COLO668 (cell line): Measurements from ENCODE around the gene PDGFC.
"Not testable (repeated sequence)": the region's sequence is repeated elsewhere in the genome, so short reads cannot be mapped to it uniquely, and the experiment has no call there.

ENCODE experiments used
- DNase-seq: peaks from one replicate; lab custom pipeline; 2025; ENCODE audit not compliant: unreplicated experiment; lab: John Stamatoyannopoulos, UW

PDGFC gene

DNA sequence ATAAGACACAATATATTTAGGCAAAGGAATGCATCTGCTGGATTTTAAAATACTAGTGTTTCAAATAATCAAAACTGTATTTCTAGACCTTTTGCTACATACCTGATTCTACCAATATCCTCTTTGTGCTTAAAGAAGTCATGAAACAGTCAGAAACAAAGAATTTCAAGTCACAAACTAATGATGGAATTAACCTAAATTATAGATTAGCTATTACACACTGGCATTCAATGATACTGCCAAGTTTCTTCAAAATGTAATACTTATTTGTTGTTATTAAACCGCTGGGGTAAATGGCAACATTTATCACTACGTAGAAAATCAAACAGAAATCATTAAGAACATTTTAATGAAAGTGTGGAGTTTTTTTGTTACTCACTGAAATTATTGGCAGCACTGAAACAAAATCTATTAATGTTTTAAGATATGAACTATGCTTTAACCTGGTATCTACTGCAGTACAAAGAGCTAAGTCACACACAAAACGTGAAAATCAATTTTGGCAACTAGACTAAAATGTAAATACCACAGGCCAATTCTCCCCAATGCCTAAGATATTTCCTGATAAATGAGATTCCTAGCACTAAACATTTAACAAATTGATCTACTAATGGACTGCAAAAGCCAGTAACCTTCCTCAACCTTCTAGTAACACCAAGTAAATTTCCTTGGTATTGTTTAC lies 19.4 kb downstream of the PDGFC start:
- no peak for DNase-seq

DNA sequence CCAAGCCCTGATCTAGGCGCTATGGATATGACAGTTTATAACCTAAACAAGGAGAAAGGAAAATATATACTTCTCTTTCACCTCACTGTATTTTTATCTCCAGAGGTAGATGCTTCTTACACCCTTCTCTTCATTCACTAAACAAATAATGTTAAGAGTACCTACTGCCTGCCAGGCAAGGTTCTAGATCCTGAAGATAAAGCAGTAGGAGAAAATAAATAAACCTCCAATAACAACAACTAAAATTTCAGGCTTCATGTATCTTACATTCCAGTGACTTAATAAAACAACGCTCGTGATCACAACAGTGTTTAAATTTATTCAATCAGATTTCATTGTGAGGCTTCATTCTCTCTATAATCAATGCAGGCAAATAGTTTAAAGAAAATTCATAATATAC lies 20.7 kb downstream of the PDGFC start:
- DNase-seq = no peak

DNA sequence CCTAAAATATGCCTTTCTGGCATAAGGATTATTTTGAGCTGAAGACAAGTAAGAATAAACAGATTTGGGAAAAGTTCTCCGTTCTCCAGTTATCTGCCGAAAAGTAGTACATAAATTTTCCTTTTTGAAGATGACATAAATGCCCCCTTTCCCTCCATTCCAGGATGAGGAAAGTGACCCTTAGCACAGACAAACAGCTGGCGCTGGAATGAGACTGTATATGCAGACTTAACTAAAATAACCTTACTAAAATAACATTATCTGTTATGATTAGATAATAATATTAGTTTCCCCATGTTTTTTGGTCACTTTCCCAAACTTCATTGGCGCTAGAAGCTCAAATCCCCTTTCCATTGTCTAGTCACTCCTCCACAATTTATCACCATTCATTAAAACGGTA lies 21.5 kb downstream of the PDGFC start:
- no peak for DNase-seq

DNA sequence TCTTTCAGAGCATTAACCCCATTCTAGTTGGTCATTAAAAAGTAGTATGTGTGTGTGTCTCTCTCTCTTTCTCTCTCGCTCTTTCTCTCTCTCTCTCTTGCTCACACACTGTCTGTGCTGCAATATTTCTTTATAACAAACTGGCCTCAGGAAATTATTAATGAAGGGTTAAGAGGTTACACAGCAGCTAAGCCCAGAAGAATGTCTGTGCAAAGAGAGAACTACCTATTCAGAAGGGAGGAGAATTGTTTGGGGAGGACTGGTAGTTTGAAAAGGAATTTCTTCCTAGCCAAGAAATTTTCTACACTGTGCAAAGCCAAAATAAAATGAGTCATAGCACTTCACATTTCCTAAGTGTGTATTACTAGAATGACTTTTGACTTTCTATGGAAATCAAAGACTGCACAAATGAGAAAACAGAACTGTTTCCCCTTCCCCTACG lies 22.2 kb downstream of the PDGFC start:
- no peak for DNase-seq

DNA sequence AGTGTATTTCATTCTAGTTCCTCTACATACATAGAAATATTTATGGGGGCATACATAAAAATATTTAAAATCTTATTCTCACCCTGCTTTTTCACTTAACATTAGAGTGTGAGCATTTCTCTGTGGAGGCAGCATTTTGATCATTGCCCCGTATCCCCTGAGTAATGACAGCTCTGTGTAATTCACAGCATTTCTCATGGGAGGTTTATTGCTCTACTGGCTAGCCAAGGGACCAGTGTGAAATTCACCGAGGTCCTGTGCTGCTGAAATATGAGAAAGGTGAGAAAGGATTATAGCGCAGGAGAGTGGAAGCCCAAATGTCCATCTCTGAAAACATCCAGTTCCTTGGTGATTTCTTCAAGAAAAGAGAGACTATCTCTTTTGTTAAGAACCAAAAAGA lies 22.9 kb downstream of the PDGFC start:
- no peak for DNase-seq

DNA sequence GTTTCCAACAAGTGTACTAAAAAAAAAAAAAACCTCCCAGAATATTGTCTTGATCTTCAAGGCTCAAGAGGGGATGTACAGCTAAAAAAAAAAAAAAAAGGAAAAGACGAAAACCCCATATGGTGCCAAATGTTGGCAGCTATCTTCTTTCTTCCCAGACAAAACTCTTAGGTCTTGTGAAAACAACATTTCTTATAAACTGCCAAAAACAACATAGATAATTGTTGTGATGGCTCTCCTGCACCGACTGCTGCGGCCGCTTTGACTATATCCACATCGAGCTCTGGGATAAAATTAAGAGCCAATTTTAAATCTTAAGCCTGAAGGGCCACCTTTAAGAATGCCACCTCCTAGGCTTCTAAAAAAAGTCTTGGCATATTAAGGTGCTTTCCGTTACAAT lies 23.5 kb downstream of the PDGFC start:
- DNase-seq = no peak

DNA sequence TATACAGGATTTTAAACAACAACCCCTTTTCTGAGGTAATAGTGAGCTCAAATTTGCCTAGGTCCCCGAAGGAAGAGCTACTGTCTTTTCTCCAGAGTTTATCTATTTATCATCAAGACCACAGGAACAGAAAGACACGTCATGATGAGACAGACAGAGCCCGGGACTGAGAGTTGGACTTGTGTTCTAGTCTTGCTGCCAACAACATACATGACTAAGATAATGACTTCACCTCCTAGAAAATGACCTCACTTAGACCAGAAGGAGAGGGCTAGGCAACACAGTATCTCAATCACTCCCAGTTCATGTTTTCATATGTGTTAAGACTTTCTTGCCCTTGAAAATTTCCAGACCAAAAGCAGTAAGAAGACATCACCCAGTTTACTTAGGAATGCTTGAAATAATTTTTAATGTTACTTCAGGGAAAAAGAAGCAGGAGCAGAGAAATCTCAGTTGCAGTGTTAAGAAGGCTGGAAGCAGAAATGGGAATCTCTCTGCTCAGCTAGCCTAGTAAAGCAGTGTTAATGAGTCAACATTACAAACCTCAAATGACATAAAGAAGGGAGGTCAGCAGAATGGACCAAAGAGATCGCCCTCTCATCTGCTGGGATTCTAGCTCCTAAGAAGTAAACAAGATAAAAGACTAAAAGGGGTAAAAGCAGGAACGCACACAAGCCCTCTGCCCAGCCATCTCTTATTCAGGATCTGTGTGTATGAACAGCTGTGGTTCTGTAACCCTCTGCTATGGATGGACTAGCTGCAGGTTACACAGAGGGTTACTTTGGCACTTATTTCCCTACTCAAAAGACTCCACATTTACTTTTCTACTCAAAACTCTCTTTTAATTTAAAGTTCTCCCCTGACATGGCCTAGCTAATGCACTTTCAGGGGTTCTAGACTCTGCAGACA lies 24.8 kb downstream of the PDGFC start:
- no peak for DNase-seq

DNA sequence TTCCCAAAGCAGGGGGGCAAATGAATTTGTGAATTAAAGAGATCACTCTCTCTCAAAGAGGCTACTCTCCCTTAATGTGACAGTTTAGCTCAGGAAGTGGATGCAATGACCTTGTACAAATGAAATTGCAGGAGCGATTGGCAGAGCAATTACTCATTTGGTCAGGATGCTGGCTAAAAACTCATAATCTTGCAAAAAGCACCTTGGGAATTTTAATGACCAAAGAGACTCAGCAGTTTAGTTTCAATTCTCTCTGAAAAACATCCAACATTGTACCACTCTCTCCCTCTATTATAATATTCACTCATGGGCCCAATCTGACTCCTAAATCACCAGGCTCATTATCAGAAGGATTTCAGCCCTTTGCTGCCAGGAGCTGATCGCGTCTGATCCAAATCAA lies 26.1 kb downstream of the PDGFC start:
- no peak for DNase-seq

DNA sequence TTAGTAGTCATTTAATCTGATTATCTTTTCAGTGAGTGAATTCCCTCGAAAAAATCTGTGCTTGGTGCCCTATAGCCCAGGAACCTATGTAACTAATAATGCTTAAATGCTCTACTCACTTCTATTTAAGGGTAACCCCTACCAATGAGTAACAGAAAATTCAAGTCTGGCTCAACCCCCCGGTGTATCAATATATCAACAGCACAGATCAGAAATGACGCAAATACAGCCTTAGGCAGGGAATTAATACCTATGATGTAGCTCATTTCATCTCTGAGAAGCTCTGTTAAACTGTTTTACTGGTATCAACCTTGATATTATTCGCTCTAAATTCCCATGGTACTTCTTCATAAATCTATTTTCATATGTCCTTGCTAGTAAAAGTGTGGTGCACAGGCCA lies 28.6 kb downstream of the PDGFC start:
- no peak for DNase-seq

DNA sequence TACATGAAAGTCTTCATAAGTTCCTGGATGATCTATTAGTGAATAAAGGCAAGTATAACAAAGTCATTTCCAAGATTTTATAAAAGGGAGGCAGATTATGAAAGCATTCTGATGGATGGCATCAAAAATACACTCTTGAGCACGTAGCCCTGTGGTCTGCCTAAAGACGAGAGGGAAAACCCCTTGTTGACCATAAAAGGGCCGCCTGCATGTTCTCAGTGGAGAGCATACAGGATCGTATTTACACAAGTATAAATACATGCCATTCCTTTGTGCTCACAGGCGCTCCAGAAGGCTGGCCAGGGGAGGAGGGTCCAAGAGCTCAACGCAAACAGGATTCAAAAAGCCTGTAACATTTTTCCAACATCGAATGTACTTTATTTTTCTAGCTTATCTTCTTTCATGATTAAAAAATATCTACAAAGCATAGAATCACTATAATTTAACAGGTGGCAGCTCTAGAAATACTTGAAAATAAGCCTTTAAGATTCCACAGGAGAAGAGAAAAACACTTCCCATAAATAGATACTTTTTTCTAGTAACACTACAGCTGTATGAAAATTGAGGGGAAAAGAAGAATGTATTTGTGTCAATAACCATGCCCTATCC lies 29.6 kb downstream of the PDGFC start:
- peak; percentile 74 for DNase-seq

DNA sequence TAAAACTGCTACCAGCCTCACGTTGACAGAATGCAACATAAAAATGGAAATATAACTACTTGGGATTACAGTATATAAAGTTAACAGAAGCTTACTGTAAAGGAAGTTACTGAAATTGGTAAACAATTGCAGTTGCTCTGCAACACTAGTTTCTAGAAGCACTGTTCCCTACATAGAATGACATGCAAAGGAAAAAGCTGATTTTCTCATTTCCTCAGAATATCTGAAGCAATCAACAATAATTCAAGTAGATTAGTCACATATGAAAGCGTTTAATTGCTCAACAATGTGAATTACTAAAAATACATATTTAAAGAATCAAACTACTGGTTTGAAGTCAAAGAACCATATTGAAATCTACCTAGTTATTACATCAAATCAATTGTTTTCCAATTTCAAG lies 31.8 kb downstream of the PDGFC start:
- DNase-seq = no peak

DNA sequence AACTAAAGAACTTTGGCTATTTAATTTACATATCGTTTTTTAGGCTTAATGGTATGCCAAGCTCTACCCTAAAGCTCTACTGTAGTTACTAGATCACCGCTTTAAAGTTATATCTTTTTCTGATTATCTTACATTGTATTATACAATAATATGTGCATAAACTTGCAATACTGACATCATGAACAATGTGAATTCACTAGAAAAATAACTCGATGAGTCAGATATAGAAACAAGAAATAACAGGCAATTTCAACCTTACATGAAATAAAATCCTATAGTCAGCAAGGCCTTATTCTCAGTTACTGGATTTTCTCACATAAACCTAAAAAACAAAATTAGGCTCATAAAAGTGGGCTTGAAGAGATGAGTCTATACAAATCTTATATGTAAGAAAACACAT lies 32.5 kb downstream of the PDGFC start:
- no peak for DNase-seq

DNA sequence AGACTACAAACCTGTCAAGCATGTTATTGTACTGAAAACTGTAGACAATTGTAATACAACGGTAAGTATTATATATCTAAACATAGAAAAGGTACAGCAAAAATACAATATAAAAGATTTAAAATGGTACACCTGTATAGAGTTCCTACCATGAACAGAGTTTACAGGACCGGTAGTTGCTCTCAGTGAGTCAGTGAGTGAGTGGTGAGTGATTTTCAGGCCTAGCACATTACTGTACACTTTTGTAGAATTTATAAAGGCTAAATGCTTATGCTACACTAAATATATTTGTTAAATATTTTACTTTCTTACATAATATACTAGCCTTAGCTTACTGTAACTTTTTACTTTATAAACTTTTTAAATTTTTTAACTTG lies 37.4 kb downstream of the PDGFC start:
- DNase-seq = no peak

DNA sequence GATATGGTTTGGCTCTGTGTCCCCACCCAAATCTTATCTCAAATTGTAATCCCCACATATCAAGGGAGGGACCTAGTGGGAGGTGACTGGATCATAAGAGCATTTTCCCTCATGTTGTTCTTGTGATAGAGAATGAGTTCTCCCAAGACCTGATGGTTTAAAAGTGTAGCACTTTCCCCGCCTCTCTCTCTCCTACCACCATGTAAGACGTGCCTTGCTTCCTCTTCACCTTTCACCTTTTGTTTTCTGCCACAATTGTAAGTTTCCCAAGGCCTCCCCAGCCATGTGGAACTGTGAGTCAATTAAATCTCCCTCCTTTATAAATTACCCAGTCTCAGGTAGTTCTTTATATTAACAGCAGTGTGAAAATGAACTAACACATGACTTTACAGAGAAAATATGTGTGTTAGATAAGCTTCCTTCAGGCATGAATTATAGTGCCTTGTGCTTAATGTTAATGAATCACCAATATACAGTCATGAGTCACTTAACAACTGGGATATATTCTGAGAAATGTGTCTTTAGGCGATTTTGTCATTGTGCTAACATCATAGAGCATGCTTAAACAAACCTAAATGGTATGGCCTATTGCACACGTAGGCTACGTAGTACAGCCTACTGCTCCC lies 37.9 kb downstream of the PDGFC start:
- no peak for DNase-seq

DNA sequence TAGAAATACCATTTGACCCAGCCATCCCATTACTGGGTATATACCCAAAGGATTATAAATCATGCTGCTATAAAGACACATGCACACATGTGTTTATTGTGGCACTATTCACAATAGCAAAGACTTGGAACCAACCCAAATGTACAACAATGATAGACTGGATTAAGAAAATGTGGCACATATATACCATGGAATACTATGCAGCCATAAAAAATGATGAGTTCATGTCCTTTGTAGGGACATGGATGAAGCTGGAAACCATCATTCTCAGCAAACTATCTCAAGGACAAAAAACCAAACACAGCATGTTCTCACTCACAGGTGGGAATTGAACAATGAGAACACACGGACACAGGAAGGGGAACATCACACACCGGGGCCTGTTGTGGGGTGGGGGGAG lies 39.2 kb downstream of the PDGFC start:
- DNase-seq = not testable (repeated sequence)

DNA sequence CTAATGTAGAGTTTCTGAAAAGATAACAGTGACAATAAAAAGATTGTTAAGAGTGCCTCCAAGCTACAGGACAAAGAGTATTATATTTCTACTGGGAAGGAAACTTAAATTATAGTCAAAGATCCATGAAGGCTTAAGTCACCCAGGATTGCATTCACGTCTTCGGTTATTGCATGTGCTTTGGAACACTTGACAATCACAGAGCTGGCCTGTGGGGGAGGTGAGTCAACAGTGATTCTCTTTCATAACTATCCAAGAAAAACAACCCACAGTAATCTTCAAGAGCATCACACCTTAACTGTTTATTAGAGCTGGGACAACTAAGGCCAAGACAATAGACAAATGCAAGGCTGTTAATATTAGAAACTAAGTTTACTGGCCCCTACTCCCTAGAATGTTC lies 40.3 kb downstream of the PDGFC start:
- DNase-seq = no peak

DNA sequence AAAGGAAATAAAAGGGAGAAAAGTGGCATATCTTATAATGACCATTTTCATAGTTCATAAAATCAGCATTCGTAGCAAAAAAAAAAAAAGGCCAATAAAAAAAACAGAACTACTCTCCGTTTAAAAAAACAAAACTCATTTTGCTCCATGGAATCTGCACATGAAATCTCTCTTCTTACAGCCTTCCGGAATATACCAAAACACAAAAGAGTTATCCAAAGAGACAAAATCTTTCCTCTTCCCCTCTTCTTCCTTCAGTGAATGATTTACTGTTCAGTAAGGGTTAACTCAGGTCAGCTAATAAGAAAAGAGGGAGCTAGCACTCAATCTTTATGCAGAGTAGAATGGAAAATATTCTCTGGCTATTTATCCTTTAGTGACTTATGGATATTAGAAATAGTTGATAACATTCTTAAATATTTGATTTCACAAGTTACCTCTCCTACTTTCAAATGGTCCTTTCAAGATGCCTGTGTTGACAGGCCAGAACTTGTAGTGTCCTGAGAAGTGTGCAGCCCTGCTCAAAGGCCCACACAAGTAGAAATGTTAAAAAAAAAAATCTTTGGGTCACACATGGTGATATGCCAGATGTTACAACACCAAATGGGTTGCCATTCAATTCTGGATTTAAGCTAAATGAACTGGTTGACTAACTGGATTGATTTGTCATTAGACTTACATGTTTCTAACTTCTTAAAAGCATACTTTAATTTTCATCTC lies 42.1 kb downstream of the PDGFC start:
- no peak for DNase-seq

DNA sequence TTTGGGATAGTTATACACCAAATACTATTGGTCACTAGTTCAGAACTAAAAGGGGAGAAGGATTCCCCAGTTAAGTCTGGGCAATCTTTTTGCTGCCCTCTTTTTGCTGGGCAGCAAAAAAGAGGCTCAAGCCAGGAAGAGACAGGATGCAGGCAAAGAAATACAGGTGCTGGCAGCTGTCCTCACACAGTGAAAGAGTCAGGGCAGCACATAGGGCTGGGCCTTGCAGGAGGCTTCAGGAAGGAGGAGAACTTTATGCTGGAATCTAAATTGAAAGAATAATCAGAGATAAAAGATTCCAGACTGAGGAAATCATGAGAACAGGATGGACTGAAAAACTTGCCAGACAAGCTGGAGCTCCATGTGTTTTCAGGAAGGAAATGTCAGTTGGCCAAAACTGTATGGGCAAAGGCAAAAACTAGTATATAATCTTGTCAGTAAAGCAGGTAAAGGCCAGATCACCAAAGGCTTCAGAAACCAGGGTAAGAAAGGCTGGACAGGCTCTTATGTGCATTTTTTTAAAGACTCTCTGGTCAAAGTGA lies 46.8 kb downstream of the PDGFC start:
- no peak for DNase-seq

DNA sequence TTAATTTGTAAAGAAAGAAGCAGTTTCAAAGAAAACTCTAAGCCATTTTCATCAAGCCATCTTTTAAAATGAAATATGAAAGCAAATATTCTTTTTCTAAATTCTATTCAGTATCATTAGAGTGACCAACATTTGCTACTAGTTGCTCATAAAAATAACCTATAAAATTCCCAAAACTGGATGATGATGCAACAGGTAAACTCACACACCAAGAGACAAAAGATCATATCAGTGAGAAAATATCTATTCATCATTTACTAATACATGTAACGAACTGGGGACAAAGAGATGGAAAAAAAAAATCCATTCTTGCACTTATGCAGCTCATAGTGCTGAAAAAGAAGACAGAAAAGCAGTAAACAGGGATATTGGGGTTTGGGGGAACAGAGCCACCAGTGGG lies 48.1 kb downstream of the PDGFC start:
- DNase-seq = no peak

DNA sequence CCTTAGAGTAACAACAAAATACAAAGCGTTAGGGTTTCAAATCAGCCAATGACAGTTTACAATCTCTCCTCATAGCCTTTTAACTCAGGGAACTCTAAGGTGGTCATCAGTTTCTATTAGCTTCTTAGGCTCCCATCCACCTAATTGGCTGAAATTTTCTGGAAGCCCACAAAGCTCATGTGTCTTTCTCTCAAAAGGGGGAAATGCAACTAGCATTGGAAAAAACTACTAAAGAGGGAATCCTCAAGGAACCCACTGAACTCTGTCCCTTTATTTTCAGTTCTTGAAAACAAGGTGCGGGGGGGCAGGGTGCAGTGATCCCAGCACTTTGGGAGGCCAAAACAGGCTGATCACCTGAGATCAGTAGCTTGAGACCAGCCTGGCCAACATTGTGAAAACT lies 56.4 kb downstream of the PDGFC start:
- DNase-seq = no peak

DNA sequence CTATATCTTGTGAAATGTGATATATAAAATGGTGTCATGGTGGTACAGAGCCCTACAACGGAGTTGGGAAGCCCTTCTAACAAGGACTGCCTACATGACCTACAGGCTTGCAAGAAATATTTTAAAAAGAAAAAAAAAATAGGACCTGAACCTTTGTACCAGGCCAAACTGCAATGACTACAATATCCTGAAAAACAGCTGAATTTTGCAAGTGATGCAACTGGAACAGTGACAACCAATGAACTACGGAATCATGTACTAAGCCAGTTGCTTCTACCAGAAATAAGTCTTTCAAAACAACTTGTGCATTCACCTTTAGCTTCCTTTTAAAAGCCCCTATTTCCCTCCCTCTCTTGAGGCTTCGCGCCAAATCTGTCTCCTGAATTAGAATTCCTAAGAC lies 58.4 kb downstream of the PDGFC start:
- DNase-seq = no peak
